GM23338 (cell line): ENCODE data around the gene DCAF10. TPM values are rescaled to one million over a fixed set of nuclear protein-coding genes. Genes with fewer than 3 reads are reported as not detected.
A peak's percentile ranks its signal among the peaks of the same experiment; 100 is the strongest.

Experiments used
- ATAC-seq: fragments of 200-7000 bp; cut with Tn5 transposase; 3 replicates; pipeline ENCODE4 v1.9.1; 2020
- DNase-seq: peaks from one replicate; pipeline ENCODE4 v3.0.0-alpha.2; 2015; ENCODE audit warnings: low spot score
- H2AFZ ChIP-seq: fragments of 200-600 bp; sonication (generic); 2 replicates; pipeline ENCODE4 v1.8.0; 2016; ENCODE audit warnings: antibody characterized with exemption, mild to moderate bottlenecking, moderate library complexity
- H3F3A ChIP-seq: fragments of 200-600 bp; sonication (generic); replicated peaks from 2 replicates; pipeline ENCODE4 v1.8.0; 2017; ENCODE audit warnings: antibody characterized with exemption, mixed run types, low read depth
- H3K27ac ChIP-seq: fragments of 200-600 bp; sonication (generic); 2 replicates; pipeline ENCODE4 v1.6.1; 2016; ENCODE audit warnings: low read depth
- H3K27me3 ChIP-seq: fragments of 200-600 bp; sonication (generic); 2 replicates; pipeline ENCODE4 v1.8.0; 2016; ENCODE audit warnings: mild to moderate bottlenecking, mixed run types, moderate library complexity; ENCODE audit not compliant: insufficient read depth
- H3K36me3 ChIP-seq: fragments of 200-600 bp; sonication (generic); 2 replicates; pipeline ENCODE4 v1.8.0; 2016; ENCODE audit warnings: mild to moderate bottlenecking; ENCODE audit not compliant: insufficient read depth
- H3K4me1 ChIP-seq: fragments of 200-600 bp; sonication (generic); 2 replicates; pipeline ENCODE4 v1.8.0; 2016; ENCODE audit warnings: mild to moderate bottlenecking, moderate library complexity; ENCODE audit not compliant: insufficient read depth
- H3K4me2 ChIP-seq: fragments of 200-600 bp; sonication (generic); 2 replicates; pipeline ENCODE4 v1.7.1; 2017; ENCODE audit warnings: mixed run types
- H3K4me3 ChIP-seq: fragments of 200-600 bp; sonication (generic); 2 replicates; pipeline ENCODE4 v1.6.1; 2016; ENCODE audit warnings: mixed run types
- H3K79me2 ChIP-seq: fragments of 200-600 bp; sonication (generic); replicated peaks from 2 replicates; pipeline ENCODE4 v1.8.0; 2017; ENCODE audit warnings: mild to moderate bottlenecking; ENCODE audit not compliant: insufficient read depth
- H3K9me2 ChIP-seq: fragments of 200-600 bp; sonication (generic); 2 replicates; pipeline ENCODE4 v1.8.0; 2017; ENCODE audit not compliant: insufficient read depth
- H4K20me1 ChIP-seq: fragments of 200-600 bp; sonication (generic); replicated peaks from 2 replicates; pipeline ENCODE4 v1.8.0; 2017; ENCODE audit warnings: mild to moderate bottlenecking; ENCODE audit not compliant: insufficient read depth
- H3K27ac Mint-ChIP-seq: 2 replicates; pipeline ENCODE4 v1.8.0; 2020; ENCODE audit warnings: inconsistent platforms, mild to moderate bottlenecking, moderate library complexity, mixed read lengths
- H3K27me3 Mint-ChIP-seq: 3 replicates; pipeline ENCODE4 v1.8.0; 2022; ENCODE audit warnings: low read depth, mild to moderate bottlenecking, moderate library complexity, mixed read lengths, inconsistent platforms; ENCODE audit not compliant: insufficient read depth, poor library complexity
- H3K36me3 Mint-ChIP-seq: 3 replicates; pipeline ENCODE4 v1.8.0; 2021; ENCODE audit warnings: low read depth, mild to moderate bottlenecking, inconsistent platforms, moderate library complexity, mixed read lengths
- H3K4me1 Mint-ChIP-seq: 3 replicates; pipeline ENCODE4 v1.8.0; 2020; ENCODE audit warnings: mild to moderate bottlenecking, inconsistent platforms, mixed read lengths
- H3K4me3 Mint-ChIP-seq: 3 replicates; pipeline ENCODE4 v1.8.0; 2021; ENCODE audit warnings: moderate library complexity, mild to moderate bottlenecking, inconsistent platforms, mixed read lengths
- H3K9me3 Mint-ChIP-seq: 3 replicates; pipeline ENCODE4 v1.8.0; 2020; ENCODE audit warnings: moderate library complexity, mild to moderate bottlenecking, inconsistent platforms, mixed read lengths
- CREB1 ChIP-seq: fragments of 250-450 bp; sonication (Bioruptor Pico); IDR thresholded peaks from 2 replicates; pipeline ENCODE4 v1.5.0; 2020; ENCODE audit warnings: low read depth, mild to moderate bottlenecking, moderate library complexity
- EZH2 ChIP-seq: fragments of 200-600 bp; sonication (generic); IDR thresholded peaks from one replicate; pipeline ENCODE4 v1.8.0; 2017; ENCODE audit warnings: antibody characterized with exemption, mild to moderate bottlenecking, low read depth; ENCODE audit not compliant: unreplicated experiment
- EZH2phosphoT487 ChIP-seq: fragments of 200-600 bp; sonication (generic); IDR thresholded peaks from one replicate; pipeline ENCODE4 v1.8.1; 2018; ENCODE audit warnings: antibody characterized with exemption; ENCODE audit not compliant: unreplicated experiment
- JUNB ChIP-seq: IDR thresholded peaks from one replicate; pipeline ENCODE4 v1.6.1; 2016; ENCODE audit warnings: antibody characterized with exemption; ENCODE audit not compliant: unreplicated experiment
- NANOG ChIP-seq: IDR thresholded peaks from 2 replicates; pipeline ENCODE4 v1.6.1; 2016; ENCODE audit warnings: antibody characterized with exemption, borderline replicate concordance
- POLR2AphosphoS5 ChIP-seq: IDR thresholded peaks from 2 replicates; pipeline ENCODE4 v1.6.1; 2016; ENCODE audit warnings: antibody characterized with exemption, low read depth
- STAT1 ChIP-seq: IDR thresholded peaks from one replicate; pipeline ENCODE4 v1.6.1; 2016; ENCODE audit warnings: antibody characterized with exemption; ENCODE audit not compliant: unreplicated experiment
- ZNF114 ChIP-seq: fragments of 250-450 bp; sonication (Bioruptor Pico); IDR thresholded peaks from 2 replicates; pipeline ENCODE4 v1.5.0; 2020; ENCODE audit warnings: mild to moderate bottlenecking, moderate library complexity
- polyA plus RNA-seq: library from polyadenylated mRNA; unstranded; fragments of >200 nt; fragmentation: Nextera tagmentation; extraction: Ambion mirVana; gene quantifications from 2 replicates; pipeline ENCODE4 v1.2.1, GENCODE V29; 2016
- total RNA-seq: library from RNA; depleted of rRNA; stranded (reverse); fragments of >200 nt; shearing (Covaris generic); gene quantifications from 2 replicates; pipeline ENCODE4 v1.2.3, GENCODE V29; 2014
- TF ChIP-seq, protein P1 (sequence below), 2 experiments: fragments of 200-600 bp in 1 of 2; sonication (generic) in 1 of 2; conservative IDR thresholded peaks; 2 replicates each; pipeline versions ENCODE4 v1.5.1 to v1.6.1; 2016 to 2017; ENCODE audit warnings: antibody characterized with exemption in 2 of 2, low read depth in 2 of 2, mild to moderate bottlenecking in 2 of 2, moderate library complexity in 1 of 2
- TF ChIP-seq, protein P2 (sequence below): IDR thresholded peaks from 2 replicates; pipeline ENCODE4 v1.6.1; 2016; ENCODE audit warnings: antibody characterized with exemption
- TF ChIP-seq, protein P3 (sequence below): fragments of 250-450 bp; sonication (Bioruptor Pico); IDR thresholded peaks from 2 replicates; pipeline ENCODE4 v1.5.0; 2020; ENCODE audit warnings: mild to moderate bottlenecking, moderate library complexity
- TF ChIP-seq, protein P4 (sequence below): IDR thresholded peaks from one replicate; pipeline ENCODE4 v1.6.1; 2018; ENCODE audit warnings: antibody characterized with exemption; ENCODE audit not compliant: unreplicated experiment

DCAF10 gene
- total and polyA plus RNA-seq, 2 experiments from 2014 or later, result 6.6 to 11.5 TPM

DNA sequence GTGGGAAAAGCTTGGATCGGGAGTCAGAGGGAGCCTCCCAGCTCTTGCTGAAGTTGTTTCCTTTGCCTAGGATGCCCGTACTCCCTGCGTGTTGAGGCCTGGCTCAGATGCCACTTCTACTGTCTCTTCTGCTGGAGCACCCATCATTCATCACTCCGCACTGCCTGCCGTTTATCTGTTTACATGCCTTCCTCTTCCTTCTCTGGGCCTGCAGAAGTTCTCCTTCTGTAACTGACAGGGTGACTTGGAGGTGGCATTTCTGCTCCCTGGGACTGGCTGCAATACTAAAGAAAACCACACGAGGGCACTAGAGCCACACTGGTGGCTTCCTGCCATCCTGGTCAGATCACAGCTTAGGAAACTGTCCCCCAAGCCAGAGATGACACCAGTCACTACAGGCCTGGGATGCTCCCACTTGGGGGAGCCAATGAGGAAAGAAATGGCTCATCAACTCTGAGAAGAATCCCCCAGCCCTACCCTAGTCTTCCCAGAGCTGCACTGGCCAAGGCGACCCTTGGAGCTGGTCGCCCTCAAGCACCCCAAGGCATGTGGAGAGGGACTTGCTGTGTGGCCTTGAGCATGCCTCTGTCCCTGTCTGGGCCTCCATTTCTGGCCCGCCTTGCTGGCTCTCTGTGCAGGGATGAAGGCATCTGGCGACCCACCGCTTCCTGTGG, 113.0 kb downstream of the DCAF10 start:
- Mint-ChIP-seq H3K36me3 (no peaks in the 10 kb centered on the region; the same call in 2 of the 3 replicates), H3K27me3 (peaks cover 12% of the 10 kb centered on the region), H3K9me3 (no peaks in the 10 kb centered on the region), H3K4me3 (no peak overlapping the region), H3K27ac (no peak overlapping the region), H3K4me1 (peaks cover 5% of the 10 kb centered on the region; the same call in 2 of the 3 replicates)
- H3K27me3 ChIP-seq, result no peaks in the 10 kb centered on the region
- no peak overlapping the region for H2AFZ ChIP-seq
- no peak overlapping the region for H3K4me3 ChIP-seq
- H3K79me2 ChIP-seq, result no peaks in the 10 kb centered on the region
- no peak overlapping the region for H3K27ac ChIP-seq
- ATAC-seq (peak; percentile 92), DNase-seq (peak; percentile 91)
- H3K4me2 ChIP-seq, result no peak overlapping the region
- no peaks in the 10 kb centered on the region for H3F3A ChIP-seq
- H4K20me1 ChIP-seq, result no peaks in the 10 kb centered on the region
- H3K9me2 ChIP-seq, result no peaks in the 10 kb centered on the region
- no peaks in the 10 kb centered on the region for H3K4me1 ChIP-seq
- no peaks in the 10 kb centered on the region for H3K36me3 ChIP-seq
- no peak for TF ChIP-seq NANOG
- TF ChIP-seq POLR2AphosphoS5, result no peak
- TF ChIP-seq EZH2phosphoT487, result no peak
- TF ChIP-seq, protein P1, sequence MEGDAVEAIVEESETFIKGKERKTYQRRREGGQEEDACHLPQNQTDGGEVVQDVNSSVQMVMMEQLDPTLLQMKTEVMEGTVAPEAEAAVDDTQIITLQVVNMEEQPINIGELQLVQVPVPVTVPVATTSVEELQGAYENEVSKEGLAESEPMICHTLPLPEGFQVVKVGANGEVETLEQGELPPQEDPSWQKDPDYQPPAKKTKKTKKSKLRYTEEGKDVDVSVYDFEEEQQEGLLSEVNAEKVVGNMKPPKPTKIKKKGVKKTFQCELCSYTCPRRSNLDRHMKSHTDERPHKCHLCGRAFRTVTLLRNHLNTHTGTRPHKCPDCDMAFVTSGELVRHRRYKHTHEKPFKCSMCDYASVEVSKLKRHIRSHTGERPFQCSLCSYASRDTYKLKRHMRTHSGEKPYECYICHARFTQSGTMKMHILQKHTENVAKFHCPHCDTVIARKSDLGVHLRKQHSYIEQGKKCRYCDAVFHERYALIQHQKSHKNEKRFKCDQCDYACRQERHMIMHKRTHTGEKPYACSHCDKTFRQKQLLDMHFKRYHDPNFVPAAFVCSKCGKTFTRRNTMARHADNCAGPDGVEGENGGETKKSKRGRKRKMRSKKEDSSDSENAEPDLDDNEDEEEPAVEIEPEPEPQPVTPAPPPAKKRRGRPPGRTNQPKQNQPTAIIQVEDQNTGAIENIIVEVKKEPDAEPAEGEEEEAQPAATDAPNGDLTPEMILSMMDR (conservative IDR thresholded peaks at IDR 0.05; ENCODE audit: low read depth in 2 of 2), result peak; percentile 96 to 98
- TF ChIP-seq CREB1 (CRISPR knock-in tag), result peak; percentile 53; the same call in 1 of the 2 replicates
- TF ChIP-seq EZH2, result no peak
- TF ChIP-seq ZNF114 (CRISPR knock-in tag), result no peak
- TF ChIP-seq, protein P2, sequence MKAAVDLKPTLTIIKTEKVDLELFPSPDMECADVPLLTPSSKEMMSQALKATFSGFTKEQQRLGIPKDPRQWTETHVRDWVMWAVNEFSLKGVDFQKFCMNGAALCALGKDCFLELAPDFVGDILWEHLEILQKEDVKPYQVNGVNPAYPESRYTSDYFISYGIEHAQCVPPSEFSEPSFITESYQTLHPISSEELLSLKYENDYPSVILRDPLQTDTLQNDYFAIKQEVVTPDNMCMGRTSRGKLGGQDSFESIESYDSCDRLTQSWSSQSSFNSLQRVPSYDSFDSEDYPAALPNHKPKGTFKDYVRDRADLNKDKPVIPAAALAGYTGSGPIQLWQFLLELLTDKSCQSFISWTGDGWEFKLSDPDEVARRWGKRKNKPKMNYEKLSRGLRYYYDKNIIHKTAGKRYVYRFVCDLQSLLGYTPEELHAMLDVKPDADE, result no peak
- TF ChIP-seq, protein P3, sequence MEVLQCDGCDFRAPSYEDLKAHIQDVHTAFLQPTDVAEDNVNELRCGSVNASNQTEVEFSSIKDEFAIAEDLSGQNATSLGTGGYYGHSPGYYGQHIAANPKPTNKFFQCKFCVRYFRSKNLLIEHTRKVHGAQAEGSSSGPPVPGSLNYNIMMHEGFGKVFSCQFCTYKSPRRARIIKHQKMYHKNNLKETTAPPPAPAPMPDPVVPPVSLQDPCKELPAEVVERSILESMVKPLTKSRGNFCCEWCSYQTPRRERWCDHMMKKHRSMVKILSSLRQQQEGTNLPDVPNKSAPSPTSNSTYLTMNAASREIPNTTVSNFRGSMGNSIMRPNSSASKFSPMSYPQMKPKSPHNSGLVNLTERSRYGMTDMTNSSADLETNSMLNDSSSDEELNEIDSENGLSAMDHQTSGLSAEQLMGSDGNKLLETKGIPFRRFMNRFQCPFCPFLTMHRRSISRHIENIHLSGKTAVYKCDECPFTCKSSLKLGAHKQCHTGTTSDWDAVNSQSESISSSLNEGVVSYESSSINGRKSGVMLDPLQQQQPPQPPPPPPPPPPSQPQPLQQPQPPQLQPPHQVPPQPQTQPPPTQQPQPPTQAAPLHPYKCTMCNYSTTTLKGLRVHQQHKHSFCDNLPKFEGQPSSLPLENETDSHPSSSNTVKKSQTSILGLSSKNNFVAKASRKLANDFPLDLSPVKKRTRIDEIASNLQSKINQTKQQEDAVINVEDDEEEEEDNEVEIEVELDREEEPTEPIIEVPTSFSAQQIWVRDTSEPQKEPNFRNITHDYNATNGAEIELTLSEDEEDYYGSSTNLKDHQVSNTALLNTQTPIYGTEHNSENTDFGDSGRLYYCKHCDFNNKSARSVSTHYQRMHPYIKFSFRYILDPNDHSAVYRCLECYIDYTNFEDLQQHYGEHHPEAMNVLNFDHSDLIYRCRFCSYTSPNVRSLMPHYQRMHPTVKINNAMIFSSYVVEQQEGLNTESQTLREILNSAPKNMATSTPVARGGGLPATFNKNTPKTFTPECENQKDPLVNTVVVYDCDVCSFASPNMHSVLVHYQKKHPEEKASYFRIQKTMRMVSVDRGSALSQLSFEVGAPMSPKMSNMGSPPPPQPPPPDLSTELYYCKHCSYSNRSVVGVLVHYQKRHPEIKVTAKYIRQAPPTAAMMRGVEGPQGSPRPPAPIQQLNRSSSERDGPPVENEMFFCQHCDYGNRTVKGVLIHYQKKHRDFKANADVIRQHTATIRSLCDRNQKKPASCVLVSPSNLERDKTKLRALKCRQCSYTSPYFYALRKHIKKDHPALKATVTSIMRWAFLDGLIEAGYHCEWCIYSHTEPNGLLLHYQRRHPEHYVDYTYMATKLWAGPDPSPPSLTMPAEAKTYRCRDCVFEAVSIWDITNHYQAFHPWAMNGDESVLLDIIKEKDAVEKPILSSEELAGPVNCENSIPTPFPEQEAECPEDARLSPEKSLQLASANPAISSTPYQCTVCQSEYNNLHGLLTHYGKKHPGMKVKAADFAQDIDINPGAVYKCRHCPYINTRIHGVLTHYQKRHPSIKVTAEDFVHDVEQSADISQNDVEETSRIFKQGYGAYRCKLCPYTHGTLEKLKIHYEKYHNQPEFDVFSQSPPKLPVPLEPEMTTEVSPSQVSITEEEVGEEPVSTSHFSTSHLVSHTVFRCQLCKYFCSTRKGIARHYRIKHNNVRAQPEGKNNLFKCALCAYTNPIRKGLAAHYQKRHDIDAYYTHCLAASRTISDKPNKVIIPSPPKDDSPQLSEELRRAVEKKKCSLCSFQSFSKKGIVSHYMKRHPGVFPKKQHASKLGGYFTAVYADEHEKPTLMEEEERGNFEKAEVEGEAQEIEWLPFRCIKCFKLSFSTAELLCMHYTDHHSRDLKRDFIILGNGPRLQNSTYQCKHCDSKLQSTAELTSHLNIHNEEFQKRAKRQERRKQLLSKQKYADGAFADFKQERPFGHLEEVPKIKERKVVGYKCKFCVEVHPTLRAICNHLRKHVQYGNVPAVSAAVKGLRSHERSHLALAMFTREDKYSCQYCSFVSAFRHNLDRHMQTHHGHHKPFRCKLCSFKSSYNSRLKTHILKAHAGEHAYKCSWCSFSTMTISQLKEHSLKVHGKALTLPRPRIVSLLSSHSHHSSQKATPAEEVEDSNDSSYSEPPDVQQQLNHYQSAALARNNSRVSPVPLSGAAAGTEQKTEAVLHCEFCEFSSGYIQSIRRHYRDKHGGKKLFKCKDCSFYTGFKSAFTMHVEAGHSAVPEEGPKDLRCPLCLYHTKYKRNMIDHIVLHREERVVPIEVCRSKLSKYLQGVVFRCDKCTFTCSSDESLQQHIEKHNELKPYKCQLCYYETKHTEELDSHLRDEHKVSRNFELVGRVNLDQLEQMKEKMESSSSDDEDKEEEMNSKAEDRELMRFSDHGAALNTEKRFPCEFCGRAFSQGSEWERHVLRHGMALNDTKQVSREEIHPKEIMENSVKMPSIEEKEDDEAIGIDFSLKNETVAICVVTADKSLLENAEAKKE (CRISPR knock-in tag), result no peak
- TF ChIP-seq, protein P4, sequence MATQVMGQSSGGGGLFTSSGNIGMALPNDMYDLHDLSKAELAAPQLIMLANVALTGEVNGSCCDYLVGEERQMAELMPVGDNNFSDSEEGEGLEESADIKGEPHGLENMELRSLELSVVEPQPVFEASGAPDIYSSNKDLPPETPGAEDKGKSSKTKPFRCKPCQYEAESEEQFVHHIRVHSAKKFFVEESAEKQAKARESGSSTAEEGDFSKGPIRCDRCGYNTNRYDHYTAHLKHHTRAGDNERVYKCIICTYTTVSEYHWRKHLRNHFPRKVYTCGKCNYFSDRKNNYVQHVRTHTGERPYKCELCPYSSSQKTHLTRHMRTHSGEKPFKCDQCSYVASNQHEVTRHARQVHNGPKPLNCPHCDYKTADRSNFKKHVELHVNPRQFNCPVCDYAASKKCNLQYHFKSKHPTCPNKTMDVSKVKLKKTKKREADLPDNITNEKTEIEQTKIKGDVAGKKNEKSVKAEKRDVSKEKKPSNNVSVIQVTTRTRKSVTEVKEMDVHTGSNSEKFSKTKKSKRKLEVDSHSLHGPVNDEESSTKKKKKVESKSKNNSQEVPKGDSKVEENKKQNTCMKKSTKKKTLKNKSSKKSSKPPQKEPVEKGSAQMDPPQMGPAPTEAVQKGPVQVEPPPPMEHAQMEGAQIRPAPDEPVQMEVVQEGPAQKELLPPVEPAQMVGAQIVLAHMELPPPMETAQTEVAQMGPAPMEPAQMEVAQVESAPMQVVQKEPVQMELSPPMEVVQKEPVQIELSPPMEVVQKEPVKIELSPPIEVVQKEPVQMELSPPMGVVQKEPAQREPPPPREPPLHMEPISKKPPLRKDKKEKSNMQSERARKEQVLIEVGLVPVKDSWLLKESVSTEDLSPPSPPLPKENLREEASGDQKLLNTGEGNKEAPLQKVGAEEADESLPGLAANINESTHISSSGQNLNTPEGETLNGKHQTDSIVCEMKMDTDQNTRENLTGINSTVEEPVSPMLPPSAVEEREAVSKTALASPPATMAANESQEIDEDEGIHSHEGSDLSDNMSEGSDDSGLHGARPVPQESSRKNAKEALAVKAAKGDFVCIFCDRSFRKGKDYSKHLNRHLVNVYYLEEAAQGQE, result no peak
- TF ChIP-seq STAT1, result no peak
- no peak for TF ChIP-seq JUNB
